Renal cortical epithelial cell (primary cell): ENCODE data around the gene NEDD9. TPM values are rescaled to one million over a fixed set of nuclear protein-coding genes. Genes with fewer than 3 reads are reported as not detected.

ENCODE experiments used
- DNase-seq: peaks from one replicate; pipeline ENCODE4 v3.0.0-alpha.2; 2011; ENCODE audit warnings: low read depth
- total RNA-seq: library from RNA; depleted of rRNA; stranded (reverse); fragments of >200 nt; gene quantifications from 2 replicates; pipeline ENCODE4 v1.2.3, GENCODE V29; 2014

The NEDD9 gene
- total RNA-seq, 1 donor from 2014 or later, result 86.7 TPM

- DNase-seq, result peak; percentile 60
These were observed 29.8 kb downstream of the NEDD9 start for GRCh38 chr6:11202513-11203305.

GRCh38 chr6:11201772-11202512 is 30.5 kb downstream of the NEDD9 start:
- DNase-seq, result no peak

- DNase-seq, result no peak
These were observed 31.5 kb downstream of the NEDD9 start for GRCh38 chr6:11201015-11201414.

GRCh38 chr6:11200356-11200755 is 32.1 kb downstream of the NEDD9 start:
- no peak for DNase-seq

- peak; percentile 82 for DNase-seq
These were observed 33.5 kb downstream of the NEDD9 start for GRCh38 chr6:11198663-11199603.

GRCh38 chr6:11197850-11198249 is 34.6 kb downstream of the NEDD9 start:
- DNase-seq, result no peak

- peak; percentile 82 for DNase-seq
These were observed 35.3 kb downstream of the NEDD9 start for GRCh38 chr6:11197175-11197536.

GRCh38 chr6:11196511-11197174 is 35.8 kb downstream of the NEDD9 start:
- peak; percentile 47 for DNase-seq

- DNase-seq, result peak; percentile 52
These were observed 37.9 kb downstream of the NEDD9 start for GRCh38 chr6:11194356-11195218.

GRCh38 chr6:11193434-11193833 is 39.0 kb downstream of the NEDD9 start:
- DNase-seq, result no peak

GRCh38 chr6:11192167-11192566 is 40.3 kb downstream of the NEDD9 start:
- no peak for DNase-seq

GRCh38 chr6:11190625-11191245 is 41.7 kb downstream of the NEDD9 start:
- DNase-seq, result no peak

GRCh38 chr6:11189865-11190624 is 42.4 kb downstream of the NEDD9 start:
- DNase-seq, result no peak

GRCh38 chr6:11188161-11188915 is 44.1 kb downstream of the NEDD9 start:
- DNase-seq, result peak; percentile 94

- DNase-seq, result no peak
These were observed 45.2 kb downstream of the NEDD9 start for GRCh38 chr6:11187301-11187700.

GRCh38 chr6:11185204-11185842 is 47.1 kb downstream of the NEDD9 start:
- DNase-seq, result no peak

- DNase-seq, result no peak
These were observed 48.6 kb downstream of the NEDD9 start for GRCh38 chr6:11183761-11184362.
